Adrenal gland (tissue), 12 donors: ENCODE measurements around the gene ELMOD1. TPM values are rescaled to one million over a fixed set of nuclear protein-coding genes. Genes with fewer than 3 reads are reported as not detected.

Experiments used
- DNase-seq, 7 donors: peaks; one replicate each; pipeline ENCODE4 v3.0.0-alpha.2; 2019 to 2020
- H3K27ac ChIP-seq, 5 donors: fragments of 200-600 bp; sonication (generic) in 4 of 5; 1 replicate in 3 of 5; 2 replicates in 2 of 5; pipeline versions ENCODE4 v1.5.1 to v1.8.0; 2016 to 2020; ENCODE audit warnings: mild to moderate bottlenecking in 1 of 5
- H3K27me3 ChIP-seq: fragments of 200-600 bp; 2 replicates; pipeline ENCODE4 v1.8.0; 2021
- H3K36me3 ChIP-seq, 2 donors: fragments of 200-600 bp; replicated peaks in 1 of 2; 1 replicate in 1 of 2; 2 replicates in 1 of 2; pipeline versions ENCODE4 v1.5.1 to v1.8.0; 2018 to 2022
- H3K4me1 ChIP-seq, 2 donors: fragments of 200-600 bp; replicated peaks in 1 of 2; 1 replicate in 1 of 2; 2 replicates in 1 of 2; pipeline versions ENCODE4 v1.5.1 to v1.8.0; 2018 to 2021
- H3K4me3 ChIP-seq, 4 donors: fragments of 200-600 bp; sonication (generic) in 3 of 4; one replicate each; pipeline ENCODE4 v1.5.1; 2016 to 2018
- H3K9me3 ChIP-seq, 3 donors: fragments of 200-600 bp; sonication (generic) in 1 of 3; replicated peaks in 1 of 3; 1 replicate in 2 of 3; 2 replicates in 1 of 3; pipeline versions ENCODE4 v1.5.1 to v1.8.0; 2016 to 2021
- CTCF ChIP-seq, 6 experiments: fragments of 450-650 bp in 4 of 6; fragments of 200-600 bp in 2 of 6; sonication (generic) in 1 of 6; IDR thresholded peaks; 1 replicate in 5 of 6; 2 replicates in 1 of 6; pipeline versions ENCODE4 v1.5.1 to v1.8.0; 2016 to 2021; ENCODE audit warnings: antibody characterized with exemption in 6 of 6, mild to moderate bottlenecking in 2 of 6, moderate library complexity in 1 of 6
- POLR2A ChIP-seq, 2 donors: fragments of 450-650 bp; IDR thresholded peaks; one replicate each; pipeline ENCODE4 v1.6.1; 2017; ENCODE audit warnings: antibody characterized with exemption in 2 of 2, mild to moderate bottlenecking in 2 of 2, moderate library complexity in 1 of 2
- WGBS, 4 donors: extraction: QIAGEN DNeasy Blood & Tissue Kit in 2 of 4; methylation state at CpG; one replicate each; pipeline versions ENCODE4 v1.1.5 to v1.1.7; 2013 to 2017; 5-methylcytosine and 5-hydroxymethylcytosine counted together
- intact Hi-C, 2 donors: fragments of 100-400 bp; cut with DNase I; formaldehyde crosslinking; loops; one replicate each; pipeline versions ENCODE4 v1.14.1 to v1.15.0; 2022 to 2023
- polyA plus RNA-seq, 3 donors: library from polyadenylated mRNA; stranded (reverse); fragments of 200-250 nt in 2 of 3; fragments of 350-450 nt in 1 of 3; fragmentation: Illumina TruSeq in 1 of 3; extraction: RNeasy Lipid Tissue Mini Kit (QIAGEN cat#74804) in 1 of 3; gene quantifications; one replicate each; pipeline ENCODE4 v1.2.3, GENCODE V29; 2013 to 2014
- total RNA-seq, 9 donors: library from RNA; depleted of rRNA in 4 of 9; stranded (reverse); fragments of >200 nt in 4 of 9; fragments of 120-200 nt in 1 of 9; fragmentation: NEBNext Ultra II Directional in 1 of 9; extraction: Animal tissue kit (Norgen Biotek cat#: 25700) in 1 of 9; gene quantifications; one replicate each; pipeline versions ENCODE4 v1.1.0 to v1.2.4, GENCODE V29; 2013 to 2023
- donor health status: healthy with polysubstance abuse.
- donor health status: Bipolar disorder and iron deficiency.
- donor health status: DM: yes; HTN: yes; CAD: no.
- donor health status: DM: no; HTN: no; CAD: no.
- donor health status: DM: no; HTN: no; CAD: no.
- donor health status: DM: yes; HTN: yes; CAD: no.

The ELMOD1 gene
- total and polyA plus RNA-seq, 12 donors, result 0.23 to 8.5 (median 0.67) TPM; not detected in 2

GRCh38 chr11:107666911-107667613 is 76.1 kb downstream of the ELMOD1 start:
- no peaks in the 10 kb centered on the region for H3K4me1 ChIP-seq
- H3K27me3 ChIP-seq, result no peaks in the 10 kb centered on the region
- H3K9me3 ChIP-seq, result no peaks in the 10 kb centered on the region
- TF ChIP-seq CTCF (IDR thresholded peaks at IDR 0.05) (no peak), POLR2A (IDR thresholded peaks at IDR 0.05) (no peak)
- no peak overlapping the region for H3K4me3 ChIP-seq
- no peak for DNase-seq
- intact Hi-C loops, result no loop called here
- no peak overlapping the region for H3K27ac ChIP-seq
- H3K36me3 ChIP-seq, result no peaks in the 10 kb centered on the region
- 67 to 80% (median 69%) methylated on average over 8 of the region's 8 CpGs for WGBS, 4 donors

- intact Hi-C loops, result no loop called here
- TF ChIP-seq POLR2A (IDR thresholded peaks at IDR 0.05), result no peak
- TF ChIP-seq CTCF (IDR thresholded peaks at IDR 0.05), result no peak
- H3K27me3 ChIP-seq, result no peaks in the 10 kb centered on the region
- H3K4me3 ChIP-seq, result no peak overlapping the region
- no peak for DNase-seq
- WGBS, 4 donors, result 80 to 85% (median 82%) methylated on average over 11 of the region's 11 CpGs
- no peak overlapping the region for H3K27ac ChIP-seq
- no peaks in the 10 kb centered on the region for H3K4me1 ChIP-seq
- H3K36me3 ChIP-seq, result no peaks in the 10 kb centered on the region
- H3K9me3 ChIP-seq, result no peaks in the 10 kb centered on the region
Observed at GRCh38 chr11:107669191-107669740, 78.3 kb downstream of the ELMOD1 start.

DNA sequence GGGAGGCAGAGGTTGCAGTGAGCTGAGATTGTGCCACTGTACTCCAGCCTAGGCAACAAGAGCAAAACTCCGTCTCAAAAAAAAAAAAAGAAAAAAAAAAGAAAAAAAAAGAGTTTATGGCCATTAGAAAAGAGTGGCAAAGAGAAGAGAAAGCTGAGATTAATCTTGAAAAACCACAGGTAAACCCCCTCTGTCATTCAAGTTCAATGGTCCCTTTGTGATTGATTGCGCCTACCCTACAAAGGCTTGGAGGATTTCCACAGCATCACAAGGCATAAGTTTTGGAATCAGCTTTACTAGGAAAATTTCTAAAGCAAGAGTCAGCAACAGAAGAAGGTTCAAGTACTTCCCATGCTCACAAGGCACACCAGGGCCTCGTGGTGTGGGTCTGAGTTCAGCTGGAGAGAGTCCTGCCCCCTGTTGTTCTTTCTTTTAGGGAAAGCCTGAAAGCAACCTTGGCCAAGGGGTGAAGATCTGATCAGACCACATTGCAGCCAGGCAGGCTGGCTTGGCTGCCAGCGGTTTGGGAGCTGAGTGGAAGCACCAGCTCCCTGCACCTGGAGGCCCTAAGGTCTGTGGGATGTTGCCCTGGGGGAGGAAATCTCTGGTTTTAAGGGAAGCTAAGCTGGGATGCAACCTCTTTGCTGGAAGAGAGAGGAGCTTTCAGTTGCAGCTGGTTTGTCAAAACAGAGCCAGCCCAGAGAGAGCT is 79.1 kb downstream of the ELMOD1 start:
- intact Hi-C loops, result no loop called here
- DNase-seq, result no peak
- Histone ChIP-seq H3K36me3 (no peaks in the 10 kb centered on the region), H3K4me1 (no peaks in the 10 kb centered on the region), H3K4me3 (no peak overlapping the region), H3K27me3 (no peaks in the 10 kb centered on the region), H3K9me3 (no peaks in the 10 kb centered on the region), H3K27ac (no peak overlapping the region)
- WGBS, 4 donors, result 66 to 81% (median 74%) methylated on average over 3 to 4 of the region's 4 CpGs
- TF ChIP-seq CTCF (IDR thresholded peaks at IDR 0.05) (no peak), POLR2A (IDR thresholded peaks at IDR 0.05) (no peak)

DNA sequence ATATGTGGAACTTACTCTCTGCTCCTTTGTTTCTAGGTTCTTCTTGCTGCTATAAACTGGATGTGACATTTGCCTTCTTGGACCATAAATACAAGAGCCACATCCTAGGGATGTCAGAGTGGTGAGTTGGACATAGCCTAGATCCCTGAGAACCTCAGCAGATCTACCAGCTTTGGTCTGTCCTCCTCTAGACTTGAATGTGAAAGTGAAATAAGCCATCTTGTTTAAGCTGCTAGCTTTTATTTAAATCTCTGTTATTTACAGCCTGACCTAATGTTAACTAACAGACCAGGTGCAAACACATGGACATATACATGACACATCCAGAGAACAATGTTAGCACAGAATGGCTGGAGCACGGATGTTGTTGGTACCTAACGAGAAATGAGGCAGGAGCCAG is 85.0 kb downstream of the ELMOD1 start:
- no peaks in the 10 kb centered on the region for H3K9me3 ChIP-seq
- no peak overlapping the region for H3K27ac ChIP-seq
- H3K4me1 ChIP-seq, result no peaks in the 10 kb centered on the region
- TF ChIP-seq POLR2A (IDR thresholded peaks at IDR 0.05), result no peak
- TF ChIP-seq CTCF (IDR thresholded peaks at IDR 0.05), result no peak
- no peak overlapping the region for H3K4me3 ChIP-seq
- no peaks in the 10 kb centered on the region for H3K27me3 ChIP-seq
- H3K36me3 ChIP-seq, result no peaks in the 10 kb centered on the region
- intact Hi-C loops, result no loop called here
- WGBS, 4 donors, result 42 to 85% (median 61%) methylated on average over 2 of the region's 2 CpGs
- DNase-seq, result no peak
